PFSK-1 (cell line): Measurements from ENCODE around the gene CREG1.

ENCODE experiments used
- FOXP2 ChIP-seq: optimal IDR thresholded peaks from 2 replicates; pipeline ENCODE3; 2011; ENCODE audit warnings: borderline replicate concordance, control low read depth, inconsistent platforms; ENCODE audit not compliant: insufficient read depth; ENCODE audit errors: extremely low read length, extremely low read depth
- POLR2AphosphoS5 ChIP-seq: IDR thresholded peaks from 2 replicates; pipeline ENCODE4 v1.6.1; 2012; ENCODE audit warnings: low read depth, mild to moderate bottlenecking, control low read depth, low read length, moderate library complexity
- SIN3A ChIP-seq: IDR thresholded peaks from 2 replicates; pipeline ENCODE4 v1.6.1; 2012; ENCODE audit warnings: mild to moderate bottlenecking, low read length, moderate library complexity, borderline replicate concordance; ENCODE audit not compliant: insufficient read depth
- TAF1 ChIP-seq: IDR thresholded peaks from 2 replicates; pipeline ENCODE4 v1.6.1; 2012; ENCODE audit warnings: low read length, control low read depth, borderline replicate concordance; ENCODE audit not compliant: insufficient read depth
- TF ChIP-seq, protein P1 (sequence below), 2 experiments: IDR thresholded peaks; 2 replicates each; pipeline versions ENCODE4 v1.6.1 to v1.8.0; 2011 to 2012; ENCODE audit warnings: low read depth in 2 of 2, low read length in 2 of 2, control low read depth in 1 of 2, inconsistent platforms in 1 of 2, mild to moderate bottlenecking in 1 of 2, moderate library complexity in 1 of 2; ENCODE audit not compliant: insufficient read depth in 1 of 2

CREG1 gene

GRCh38 chr1:167503626-167504466, 49.7 kb downstream of the CREG1 start:
- TF ChIP-seq FOXP2: no peak
- TF ChIP-seq TAF1: no peak
- TF ChIP-seq, protein P1, sequence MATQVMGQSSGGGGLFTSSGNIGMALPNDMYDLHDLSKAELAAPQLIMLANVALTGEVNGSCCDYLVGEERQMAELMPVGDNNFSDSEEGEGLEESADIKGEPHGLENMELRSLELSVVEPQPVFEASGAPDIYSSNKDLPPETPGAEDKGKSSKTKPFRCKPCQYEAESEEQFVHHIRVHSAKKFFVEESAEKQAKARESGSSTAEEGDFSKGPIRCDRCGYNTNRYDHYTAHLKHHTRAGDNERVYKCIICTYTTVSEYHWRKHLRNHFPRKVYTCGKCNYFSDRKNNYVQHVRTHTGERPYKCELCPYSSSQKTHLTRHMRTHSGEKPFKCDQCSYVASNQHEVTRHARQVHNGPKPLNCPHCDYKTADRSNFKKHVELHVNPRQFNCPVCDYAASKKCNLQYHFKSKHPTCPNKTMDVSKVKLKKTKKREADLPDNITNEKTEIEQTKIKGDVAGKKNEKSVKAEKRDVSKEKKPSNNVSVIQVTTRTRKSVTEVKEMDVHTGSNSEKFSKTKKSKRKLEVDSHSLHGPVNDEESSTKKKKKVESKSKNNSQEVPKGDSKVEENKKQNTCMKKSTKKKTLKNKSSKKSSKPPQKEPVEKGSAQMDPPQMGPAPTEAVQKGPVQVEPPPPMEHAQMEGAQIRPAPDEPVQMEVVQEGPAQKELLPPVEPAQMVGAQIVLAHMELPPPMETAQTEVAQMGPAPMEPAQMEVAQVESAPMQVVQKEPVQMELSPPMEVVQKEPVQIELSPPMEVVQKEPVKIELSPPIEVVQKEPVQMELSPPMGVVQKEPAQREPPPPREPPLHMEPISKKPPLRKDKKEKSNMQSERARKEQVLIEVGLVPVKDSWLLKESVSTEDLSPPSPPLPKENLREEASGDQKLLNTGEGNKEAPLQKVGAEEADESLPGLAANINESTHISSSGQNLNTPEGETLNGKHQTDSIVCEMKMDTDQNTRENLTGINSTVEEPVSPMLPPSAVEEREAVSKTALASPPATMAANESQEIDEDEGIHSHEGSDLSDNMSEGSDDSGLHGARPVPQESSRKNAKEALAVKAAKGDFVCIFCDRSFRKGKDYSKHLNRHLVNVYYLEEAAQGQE (IDR thresholded peaks at IDR 0.05; ENCODE audit: insufficient read depth in 1 of 2, low read depth in 2 of 2, low read length in 2 of 2): no peak
- no peak for TF ChIP-seq SIN3A
- no peak for TF ChIP-seq POLR2AphosphoS5

DNA sequence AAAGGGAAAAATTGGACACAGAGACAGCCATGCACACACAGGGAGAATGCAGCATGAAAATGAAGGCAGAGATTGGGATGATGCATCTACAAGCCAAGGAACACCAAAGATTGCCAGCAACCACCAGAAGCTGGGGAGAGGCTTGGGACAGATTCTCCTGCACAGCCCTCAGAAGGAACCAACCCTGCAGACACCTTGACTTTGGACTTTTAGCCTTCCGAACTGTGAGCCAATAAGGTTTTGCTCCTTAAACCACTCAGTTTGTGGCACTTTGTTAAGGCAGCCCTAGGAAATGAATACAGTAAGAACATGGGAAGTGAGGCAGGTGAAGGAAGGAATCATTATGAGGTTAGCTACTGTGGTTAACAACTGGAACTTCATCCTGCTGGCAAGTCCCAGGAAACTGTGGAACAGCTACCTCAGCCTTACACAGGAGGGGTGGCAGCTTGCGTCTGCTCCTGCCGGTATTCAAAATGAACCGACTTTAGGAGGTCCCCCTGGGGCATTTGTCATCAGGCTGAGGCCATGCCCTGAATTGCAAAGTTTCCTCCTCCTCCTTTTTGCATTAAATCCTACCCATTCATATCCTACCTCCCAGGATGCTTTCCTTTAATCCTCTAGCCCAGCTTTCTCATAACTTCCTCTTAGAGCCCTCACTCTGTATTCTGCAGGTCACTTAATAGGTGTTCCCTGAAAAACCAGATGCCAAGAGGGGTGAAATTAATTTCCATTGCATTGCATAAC, 50.7 kb downstream of the CREG1 start:
- TF ChIP-seq TAF1: no peak
- no peak for TF ChIP-seq SIN3A
- TF ChIP-seq, protein P1 (IDR thresholded peaks at IDR 0.05; ENCODE audit: insufficient read depth in 1 of 2, low read depth in 2 of 2, low read length in 2 of 2): no peak
- no peak for TF ChIP-seq POLR2AphosphoS5
- TF ChIP-seq FOXP2: no peak

GRCh38 chr1:167502192-167502551, 51.4 kb downstream of the CREG1 start:
- TF ChIP-seq TAF1 (no peak), SIN3A (no peak), FOXP2 (no peak), POLR2AphosphoS5 (no peak)
- TF ChIP-seq, protein P1 (IDR thresholded peaks at IDR 0.05; ENCODE audit: insufficient read depth in 1 of 2, low read depth in 2 of 2, low read length in 2 of 2): no peak

DNA sequence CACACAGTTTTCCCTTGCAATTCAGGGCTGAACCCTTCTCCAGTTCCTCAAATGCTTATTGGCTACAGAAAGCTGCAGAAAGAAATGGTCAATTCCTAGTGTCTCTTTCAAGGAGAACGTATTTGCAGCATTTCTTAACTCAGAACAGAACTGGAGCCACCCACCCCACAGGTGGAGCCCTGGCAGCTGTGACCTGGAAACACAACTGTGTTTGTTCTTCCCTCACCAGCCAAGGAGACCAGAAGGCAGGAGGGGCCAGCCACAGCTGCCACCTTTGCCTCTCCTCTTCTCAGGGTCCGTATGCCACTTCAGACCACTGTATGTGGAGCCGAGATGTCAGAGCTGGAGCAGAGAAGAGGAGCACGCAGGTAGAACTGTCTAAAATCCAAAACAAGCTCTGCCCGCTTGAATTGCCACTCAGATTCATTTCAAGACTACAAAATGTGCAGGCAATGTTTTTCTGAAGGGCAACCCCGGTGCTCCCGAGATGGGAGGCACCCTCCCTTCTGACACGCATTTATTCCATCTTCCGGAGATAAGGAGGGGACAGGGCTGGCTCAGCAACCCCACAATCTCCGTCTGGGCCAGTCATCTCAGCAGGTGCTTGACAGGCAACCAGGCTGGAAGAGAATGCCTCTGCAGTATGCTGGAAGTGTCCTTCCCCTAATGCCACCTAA, 51.9 kb downstream of the CREG1 start:
- TF ChIP-seq SIN3A (no peak), POLR2AphosphoS5 (no peak), FOXP2 (no peak), TAF1 (no peak)
- TF ChIP-seq, protein P1 (IDR thresholded peaks at IDR 0.05; ENCODE audit: insufficient read depth in 1 of 2, low read depth in 2 of 2, low read length in 2 of 2): no peak
